NCI-H2081 (cell line): ENCODE data around the gene ZNF366.

Source experiments
- DNase-seq, 2 experiments: peaks; one replicate each; lab custom pipeline; 2025; lab: John Stamatoyannopoulos, UW

The ZNF366 gene, protein sequence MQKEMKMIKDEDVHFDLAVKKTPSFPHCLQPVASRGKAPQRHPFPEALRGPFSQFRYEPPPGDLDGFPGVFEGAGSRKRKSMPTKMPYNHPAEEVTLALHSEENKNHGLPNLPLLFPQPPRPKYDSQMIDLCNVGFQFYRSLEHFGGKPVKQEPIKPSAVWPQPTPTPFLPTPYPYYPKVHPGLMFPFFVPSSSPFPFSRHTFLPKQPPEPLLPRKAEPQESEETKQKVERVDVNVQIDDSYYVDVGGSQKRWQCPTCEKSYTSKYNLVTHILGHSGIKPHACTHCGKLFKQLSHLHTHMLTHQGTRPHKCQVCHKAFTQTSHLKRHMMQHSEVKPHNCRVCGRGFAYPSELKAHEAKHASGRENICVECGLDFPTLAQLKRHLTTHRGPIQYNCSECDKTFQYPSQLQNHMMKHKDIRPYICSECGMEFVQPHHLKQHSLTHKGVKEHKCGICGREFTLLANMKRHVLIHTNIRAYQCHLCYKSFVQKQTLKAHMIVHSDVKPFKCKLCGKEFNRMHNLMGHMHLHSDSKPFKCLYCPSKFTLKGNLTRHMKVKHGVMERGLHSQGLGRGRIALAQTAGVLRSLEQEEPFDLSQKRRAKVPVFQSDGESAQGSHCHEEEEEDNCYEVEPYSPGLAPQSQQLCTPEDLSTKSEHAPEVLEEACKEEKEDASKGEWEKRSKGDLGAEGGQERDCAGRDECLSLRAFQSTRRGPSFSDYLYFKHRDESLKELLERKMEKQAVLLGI

DNA sequence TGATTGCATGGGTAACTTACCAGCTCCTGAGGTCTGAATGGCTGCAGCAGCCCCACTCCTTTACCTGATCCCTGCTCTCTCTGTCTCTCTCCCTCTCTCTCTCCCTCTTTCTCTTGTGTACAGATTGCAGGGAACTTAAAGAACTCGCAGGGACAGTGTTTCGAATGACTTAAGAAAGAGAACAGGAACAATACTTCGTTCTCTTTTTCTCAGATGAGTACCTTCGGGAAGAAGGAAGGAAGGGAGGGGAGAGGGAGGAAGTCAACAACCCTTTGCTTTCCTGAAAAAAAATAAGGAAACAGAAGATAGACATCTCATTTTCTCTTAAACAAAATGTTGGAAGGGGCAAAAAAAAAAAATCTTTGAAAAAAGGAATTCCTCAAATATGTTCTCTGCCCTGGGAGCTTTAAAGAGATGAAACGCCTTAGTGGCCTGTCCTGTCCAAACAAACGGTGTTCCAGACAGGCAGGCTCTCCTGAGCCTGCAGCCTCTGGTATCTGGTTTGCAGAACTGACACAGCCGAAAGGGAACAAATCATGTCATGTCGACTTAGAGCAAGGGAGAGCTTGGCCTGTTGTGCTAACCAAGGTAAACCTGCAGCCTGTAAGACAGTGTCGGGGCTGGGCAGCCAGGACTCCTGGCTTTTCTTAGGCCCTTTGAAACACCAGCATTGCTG, at the start of gene ZNF366:
TSS of gene ZNF366 (minus strand) at position 180 of the 676 bp plus-strand sequence. CDS start 45,914 bp downstream, outside the sequence.
- DNase-seq = no peak

DNA sequence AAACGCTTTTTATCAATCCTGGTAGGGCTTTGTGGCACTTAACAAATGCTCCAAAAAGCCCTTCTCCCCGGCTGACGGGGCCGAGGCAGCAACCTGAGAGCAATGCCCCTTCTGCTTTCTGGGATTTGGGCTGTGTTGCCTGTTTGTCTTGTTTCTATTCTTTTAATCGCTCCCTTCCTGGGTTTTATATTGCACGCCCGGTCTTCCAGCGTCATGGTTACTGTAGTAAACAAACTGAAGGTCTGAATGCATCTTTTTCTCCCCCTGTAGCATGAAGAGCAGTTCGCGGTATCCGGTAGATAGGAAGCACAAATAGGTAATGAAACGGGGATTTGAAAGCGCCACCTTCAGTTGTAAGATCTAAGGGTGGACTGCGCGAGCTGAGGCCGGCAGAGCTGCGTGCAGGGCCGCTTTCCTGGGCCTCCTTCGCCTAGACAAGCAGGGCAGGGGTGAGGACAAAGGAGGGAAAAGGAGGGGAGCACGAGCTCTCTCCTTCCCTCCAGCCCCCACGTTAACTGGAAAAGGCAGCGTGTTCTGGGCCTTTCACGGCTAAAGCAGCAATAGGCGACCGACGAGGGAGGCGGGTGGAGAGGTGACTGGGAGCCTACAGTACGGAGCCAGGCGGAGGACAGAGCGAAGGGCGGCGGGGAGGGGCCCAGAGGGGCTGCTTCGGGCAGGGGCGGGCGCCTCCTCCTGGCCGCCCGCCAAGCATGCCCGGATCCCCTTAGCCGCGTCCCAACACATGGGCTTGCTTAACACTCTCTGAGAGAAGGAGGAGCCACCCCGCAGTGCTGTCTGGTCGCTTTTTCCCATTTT, 49.3 kb upstream of the ZNF366 start:
- DNase-seq = peak; percentile 45 to 74

DNA sequence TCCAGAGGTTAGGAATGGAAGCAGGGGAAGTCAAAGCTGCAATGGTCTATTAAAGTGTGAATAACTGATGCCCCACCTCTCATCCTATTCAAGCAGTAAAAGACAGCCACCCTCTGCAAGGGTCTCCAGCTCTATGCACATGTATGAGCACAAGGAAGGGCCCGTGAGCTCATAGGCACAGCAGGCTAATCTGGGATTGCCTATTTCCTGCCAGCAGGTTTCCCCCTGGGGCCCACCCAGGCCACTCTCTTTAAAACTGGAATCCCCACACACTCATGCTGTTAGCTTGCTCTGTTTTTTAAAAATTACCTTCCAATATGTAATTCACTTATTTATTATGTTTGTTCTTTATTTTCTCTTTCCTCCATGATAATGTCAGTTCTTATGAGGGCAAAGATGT, 48.7 kb upstream of the ZNF366 start:
- DNase-seq = peak; percentile 6 to 48

DNA sequence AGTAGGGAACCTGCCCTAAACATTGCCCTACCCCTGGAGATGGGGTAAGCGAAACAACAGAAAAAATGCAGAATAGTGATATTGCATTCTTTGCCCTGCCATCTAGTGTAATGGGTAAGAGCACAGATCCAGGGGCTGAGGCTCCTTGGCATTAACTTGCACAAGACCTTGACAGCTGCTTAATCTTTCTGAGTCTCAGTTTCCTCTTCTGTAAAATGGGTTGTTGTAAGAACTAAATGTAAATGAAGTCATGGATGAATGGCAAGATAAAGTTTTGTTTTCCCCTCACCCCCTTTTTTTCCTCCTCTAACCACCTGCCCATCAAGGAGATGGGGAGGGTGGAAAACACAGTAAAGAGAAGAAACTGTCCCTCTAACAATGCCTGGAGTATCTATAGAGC, 47.7 kb upstream of the ZNF366 start:
- no peak for DNase-seq

DNA sequence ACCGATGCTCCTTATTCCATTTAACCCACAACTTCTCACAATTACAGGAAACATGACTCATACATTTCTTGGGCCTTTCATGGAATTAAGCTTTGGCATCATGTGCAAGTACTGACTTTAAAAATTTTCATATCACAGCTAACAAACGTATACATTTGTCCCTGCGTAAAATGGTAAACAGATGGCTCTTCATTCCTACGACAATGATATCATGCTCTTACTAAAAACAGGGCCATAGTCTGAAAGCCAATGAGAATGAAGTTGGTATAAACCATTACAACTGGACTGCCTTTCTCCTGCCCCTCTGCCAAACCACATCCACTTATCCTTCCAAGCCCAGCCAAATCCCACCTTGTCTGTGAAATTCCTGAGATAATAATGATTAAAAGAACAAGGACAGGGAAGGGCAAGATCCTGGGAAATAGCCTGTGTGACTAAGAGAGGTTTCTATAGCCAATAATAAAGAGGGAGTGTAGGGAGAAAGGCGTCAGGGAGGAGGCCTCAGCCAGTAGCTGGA, 44.9 kb upstream of the ZNF366 start:
- DNase-seq = no peak

DNA sequence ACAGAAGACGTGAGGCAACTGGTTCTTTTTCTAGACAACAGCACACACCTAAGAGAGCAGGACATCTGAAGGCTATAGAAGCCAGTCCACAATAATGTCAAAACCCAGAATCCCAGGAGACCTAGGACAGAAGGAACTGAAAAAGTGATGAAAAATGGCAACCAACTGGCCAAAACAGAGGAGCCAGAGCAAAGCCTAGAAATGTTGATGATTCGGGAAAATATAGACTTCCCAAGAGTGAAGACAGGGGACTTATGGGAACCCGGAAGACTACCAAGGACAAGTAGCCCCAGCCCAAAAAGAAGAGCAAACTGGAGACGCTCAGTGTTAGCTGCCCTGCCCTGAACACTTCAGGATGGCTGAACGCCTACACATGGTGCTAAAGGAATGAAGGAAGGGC, 43.4 kb upstream of the ZNF366 start:
- no peak for DNase-seq

DNA sequence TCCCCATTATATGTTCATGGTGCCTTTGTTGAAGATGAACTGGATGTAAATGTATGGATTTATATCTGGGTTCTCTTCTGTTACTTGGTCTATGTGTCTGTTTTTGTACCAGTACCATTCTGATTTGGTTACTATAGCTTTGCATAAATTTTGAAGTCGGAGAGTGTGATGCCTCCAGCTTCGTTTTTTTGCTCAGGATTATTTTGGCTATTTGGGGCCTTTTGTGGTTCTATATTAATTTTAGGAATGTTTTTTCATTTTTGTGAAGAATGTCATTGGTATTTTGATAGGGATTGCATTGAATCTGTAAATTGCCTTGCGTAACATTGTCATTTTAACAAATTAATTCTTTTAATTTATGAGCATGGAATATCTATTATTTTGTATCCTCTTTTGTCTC, 36.6 kb upstream of the ZNF366 start:
- DNase-seq = no peak

DNA sequence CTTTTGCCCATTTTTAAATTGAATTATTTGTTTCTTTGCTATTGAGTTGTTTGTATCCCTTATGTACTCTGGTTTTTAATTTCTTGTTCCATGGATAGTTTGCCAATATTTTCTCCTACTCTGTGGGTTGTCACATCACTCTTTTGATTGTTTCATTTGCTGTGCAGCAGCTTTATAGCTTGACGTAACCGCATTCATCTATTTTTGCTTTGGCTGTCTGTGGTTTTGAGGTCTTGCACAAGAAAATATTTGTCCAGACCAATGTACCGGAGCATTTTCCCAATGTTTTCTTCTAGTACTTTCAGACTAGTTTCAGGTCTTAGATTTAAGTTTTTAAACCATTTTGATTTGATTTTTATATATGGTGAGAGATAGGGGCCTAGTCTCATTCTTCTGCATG, 36.2 kb upstream of the ZNF366 start:
- DNase-seq = no peak

DNA sequence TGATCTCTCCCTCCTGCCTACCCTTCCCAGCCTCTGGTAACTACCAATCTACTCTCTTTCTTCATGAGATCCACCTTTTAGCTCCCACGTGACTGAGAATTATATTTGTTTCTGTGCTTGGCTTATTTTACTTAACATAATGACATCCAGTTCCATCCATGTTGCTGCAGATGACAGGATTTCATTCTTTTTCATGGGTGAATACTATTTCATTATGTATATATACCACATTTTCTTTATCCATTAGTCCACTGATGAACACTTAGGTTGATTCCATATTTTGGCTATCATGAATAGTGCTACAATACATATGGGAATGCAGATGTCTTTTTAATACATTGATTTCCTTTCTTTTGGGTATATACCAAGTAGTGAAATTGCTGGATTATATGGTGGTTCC, 35.5 kb upstream of the ZNF366 start:
- no peak for DNase-seq

DNA sequence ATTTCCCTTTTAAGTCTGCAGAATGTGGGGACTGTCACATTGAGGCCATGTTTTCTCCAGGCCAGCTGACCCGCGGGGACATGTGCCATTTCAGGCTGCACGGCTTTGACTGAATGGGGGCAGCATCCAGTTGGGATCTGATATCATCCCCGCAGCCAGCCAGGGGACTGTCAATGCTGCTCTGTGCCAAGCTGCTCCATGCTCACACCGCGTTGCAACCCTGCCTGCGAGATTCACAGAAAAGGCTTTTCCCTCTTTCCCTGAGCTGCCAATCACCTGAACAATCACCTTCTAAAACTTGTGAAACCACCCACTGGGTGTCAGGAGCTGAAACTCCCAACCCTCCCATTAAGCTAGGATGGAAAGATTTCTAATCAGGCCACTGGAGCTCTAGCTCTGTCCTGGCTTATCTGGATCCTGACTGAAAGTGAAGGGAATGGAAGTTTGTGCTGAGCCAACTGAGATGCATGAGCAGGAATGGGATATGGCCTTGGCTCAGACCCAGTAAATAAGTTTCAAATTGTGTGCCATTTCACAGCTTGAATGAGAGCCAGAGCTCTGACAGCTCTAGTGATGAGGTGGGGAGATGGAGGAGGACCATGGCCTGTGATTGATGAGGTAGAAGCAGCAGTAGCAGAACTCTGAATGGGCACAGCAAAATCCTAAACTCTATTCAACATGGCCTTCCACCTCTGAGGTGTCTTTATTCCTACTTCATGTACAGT, 34.5 kb upstream of the ZNF366 start:
- DNase-seq = no peak

DNA sequence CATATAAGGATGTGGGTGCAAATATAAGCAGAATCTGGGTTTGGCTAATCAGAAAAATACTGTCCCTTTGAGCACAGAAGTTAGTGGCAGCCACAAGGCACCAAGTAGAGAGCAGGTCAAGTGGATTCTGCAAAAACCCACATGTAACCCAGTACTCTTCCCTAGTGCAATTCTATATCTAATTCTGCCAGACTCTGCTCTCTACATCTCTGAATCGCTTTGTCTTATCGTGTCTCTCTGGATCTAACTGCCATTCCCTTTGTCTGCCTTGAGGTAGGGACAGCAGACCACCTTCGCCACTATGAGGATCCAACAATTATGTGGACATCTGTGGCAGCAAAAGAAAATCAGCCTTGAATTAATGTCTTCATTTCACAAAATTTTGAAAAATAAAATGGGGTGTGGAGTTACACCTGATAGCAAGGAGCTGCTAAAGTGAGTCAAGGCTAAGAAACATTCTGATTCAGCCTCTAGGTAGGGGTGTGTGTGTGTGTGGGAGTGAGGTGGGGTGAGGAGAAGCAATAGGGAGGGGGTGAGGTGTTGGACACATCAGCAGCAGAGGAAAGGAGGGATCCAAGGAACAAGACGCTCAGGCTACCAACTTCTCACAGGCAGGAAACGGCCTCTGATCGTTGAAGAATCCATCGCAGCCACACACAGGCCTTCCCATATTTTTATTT, 33.7 kb upstream of the ZNF366 start:
- DNase-seq = no peak

DNA sequence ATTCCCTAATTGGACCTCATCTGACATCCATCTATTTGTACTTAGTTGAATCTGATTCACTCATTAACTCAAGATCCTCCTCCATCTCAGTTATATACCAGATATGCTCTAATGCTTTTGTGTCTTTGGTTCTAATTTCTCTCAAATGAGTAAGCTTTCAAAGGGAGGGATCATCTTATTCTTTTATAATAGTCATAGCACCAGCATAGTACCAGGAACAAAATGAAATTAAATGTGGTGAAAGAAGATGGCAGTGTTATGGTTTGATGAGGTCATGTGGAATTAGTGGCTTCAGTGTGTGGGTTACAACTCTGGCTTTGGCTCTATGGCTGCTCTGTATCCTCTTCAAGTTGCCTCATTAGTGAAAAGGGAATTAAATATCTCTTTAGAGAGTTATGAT, 32.5 kb upstream of the ZNF366 start:
- no peak for DNase-seq

DNA sequence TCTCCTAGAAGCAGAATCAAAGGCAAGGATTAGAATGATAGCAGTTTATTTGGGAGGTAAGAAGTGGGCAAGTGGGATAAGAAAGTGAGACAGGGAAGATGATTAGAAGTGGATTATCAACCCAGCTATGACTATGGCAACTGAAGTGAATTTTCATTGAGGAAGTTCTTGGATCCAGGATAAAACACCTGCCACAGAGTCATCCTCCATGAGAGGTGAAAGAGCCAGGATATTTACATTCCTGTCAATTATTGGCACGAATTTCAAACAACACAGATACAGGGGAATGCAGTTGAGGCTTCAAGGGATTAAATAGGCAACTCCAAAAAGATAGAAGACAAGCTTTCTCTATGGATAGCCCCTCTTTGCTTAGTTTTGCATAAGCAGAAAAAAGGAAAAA, 31.8 kb upstream of the ZNF366 start:
- no peak for DNase-seq

DNA sequence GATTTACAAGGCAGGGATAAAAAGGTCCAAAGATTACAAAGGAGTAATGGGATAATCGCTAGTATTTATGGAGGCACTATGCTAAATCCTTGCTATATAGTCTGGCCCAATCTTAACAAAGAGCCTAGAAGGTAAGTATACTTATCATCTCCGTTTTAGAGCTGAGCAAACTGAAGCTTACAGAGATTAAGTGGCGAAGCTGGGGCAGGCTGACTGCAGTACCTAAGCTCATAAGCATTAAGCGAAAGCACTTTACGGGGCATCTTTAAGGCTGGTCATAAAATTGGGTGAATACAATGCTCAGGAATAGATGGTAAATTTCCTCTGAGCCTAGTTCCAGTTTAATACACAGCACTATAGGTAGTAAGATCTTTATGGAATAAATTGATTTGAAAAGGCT, 30.0 kb upstream of the ZNF366 start:
- DNase-seq = no peak

DNA sequence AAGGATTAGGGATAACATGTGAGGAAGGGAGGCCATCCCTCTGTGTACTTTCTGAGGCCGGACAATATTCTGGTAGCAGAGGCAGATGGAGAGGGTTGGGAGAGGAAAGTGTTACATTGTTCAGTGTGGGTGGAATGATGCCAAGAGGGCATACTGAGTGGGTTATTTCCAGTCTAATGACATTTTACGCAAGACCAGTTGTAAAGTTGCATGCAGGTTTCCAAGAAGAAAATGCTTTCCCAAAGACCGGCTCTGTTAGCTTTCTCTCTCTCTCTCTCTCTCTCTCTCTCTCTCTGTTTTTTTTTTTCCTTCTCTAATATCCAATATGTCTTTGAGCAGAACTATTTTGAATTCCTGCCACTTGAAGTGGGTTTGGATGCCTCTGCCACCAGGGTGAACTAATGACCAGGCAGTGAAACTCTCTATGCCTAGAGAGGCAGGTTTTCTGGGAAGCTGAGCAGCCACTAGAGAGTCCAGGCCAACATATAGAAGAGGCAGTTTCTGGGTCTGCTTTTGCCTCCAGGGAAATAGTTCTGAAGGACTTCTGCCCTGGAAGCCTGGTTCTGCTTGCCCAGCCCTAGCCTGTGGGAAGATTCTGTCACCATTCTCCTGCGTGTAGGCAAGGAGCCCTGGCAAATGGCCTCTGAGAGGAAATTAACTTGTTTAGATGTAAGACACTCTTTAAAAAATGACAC, 24.4 kb upstream of the ZNF366 start:
- no peak for DNase-seq

DNA sequence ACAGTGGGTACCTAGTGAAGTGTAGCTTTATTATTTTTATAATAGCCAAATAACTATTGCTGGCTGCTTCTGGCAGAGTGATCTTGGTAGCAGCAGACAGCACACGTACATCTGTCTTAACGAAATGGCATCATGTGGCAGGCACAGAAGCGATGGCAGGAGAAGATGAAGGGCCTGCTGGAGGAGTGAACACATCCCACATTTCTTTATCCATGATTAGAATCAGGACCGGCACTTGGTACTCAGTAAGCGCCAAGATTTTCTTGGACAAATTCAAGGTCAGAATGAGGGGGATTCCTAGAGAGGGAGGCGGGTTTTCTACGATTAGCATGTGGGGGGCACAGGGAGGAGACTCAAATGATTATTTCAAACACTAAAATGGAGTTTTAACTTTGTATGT, 23.0 kb upstream of the ZNF366 start:
- no peak for DNase-seq

DNA sequence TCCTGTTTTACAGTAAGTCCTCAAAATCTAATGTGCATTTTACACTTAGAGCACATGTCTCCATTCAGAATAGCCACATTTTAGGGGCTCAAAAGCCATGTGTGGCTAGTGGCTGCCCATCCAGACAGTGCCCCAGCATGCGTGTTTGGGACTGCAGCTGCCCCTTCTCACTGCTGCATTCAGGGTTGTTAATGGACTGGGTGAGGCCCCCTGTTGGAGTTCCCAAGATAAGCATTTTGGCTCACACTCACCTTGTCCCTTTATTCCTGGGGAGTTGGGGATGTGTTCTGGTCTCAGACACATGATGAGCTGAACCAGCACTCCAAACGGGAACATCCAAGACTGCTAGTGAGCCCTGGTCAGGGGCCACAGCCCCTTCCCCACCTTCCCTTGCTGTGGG, 22.2 kb upstream of the ZNF366 start:
- no peak for DNase-seq

DNA sequence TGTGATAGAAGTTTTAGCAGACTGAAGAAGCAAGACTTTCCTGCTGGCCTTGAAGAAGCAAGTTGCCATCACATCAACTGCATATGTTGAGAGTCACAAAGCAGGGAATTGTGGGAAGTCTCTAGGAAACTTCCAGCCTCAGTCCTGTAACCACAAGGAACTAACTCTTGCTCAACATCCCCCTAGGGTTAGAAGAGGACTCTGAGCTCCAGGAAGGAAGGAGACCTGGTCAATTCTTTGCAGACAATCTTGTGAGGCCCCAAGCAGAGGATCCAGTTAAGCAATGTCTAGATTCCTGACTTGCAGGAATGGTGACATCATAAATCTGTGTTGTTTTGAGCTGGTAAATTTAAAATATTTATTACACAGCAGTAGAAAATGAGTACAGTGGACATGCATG, 18.6 kb upstream of the ZNF366 start:
- DNase-seq = no peak

DNA sequence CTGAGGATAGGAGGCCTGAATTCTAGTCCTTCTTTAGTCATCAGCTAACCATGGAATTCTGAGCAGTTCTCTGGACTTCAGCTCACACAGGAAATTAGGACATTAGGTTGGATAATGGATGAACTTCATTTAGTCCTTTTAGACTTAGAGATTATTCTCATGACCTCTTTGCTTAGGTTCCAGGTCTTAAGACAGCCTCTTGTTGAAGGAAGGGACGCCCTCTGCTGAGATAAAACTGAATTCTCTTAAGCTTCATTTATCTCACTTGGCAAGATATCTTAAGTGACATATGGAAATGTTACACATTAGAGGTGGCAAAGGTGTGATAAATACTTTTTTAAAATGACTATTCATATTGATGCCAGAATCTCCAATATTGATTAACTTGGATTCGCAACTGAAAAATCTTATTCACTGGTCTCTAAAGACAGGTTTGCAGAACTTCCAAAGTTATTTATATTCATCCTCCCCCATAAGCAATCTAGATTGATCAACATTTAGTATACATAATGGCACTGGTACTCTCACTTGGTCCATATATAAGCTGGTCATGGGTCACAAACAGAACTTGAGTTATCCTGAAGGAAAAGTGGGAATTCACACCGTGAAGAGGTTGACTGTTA, 16.9 kb upstream of the ZNF366 start:
- no peak for DNase-seq

DNA sequence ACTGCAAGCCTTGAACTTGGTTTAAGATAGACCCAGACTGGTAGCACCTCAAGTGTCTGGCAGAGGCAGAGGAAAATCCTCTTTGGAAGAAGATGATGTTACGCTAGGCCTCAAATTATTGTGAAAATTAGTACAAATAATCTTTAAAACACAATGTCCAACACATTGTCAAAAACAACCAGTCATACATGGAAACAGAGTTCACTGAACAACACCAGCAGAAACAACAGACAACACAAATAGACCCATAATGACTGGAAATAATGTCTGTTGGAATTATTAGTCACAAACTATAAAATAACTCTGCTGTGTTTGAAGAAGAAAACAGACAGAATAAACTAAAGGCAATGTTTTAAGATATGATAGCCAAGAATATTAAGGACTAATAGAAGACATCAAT, 15.4 kb upstream of the ZNF366 start:
- DNase-seq = no peak
